GM18502 (cell line): ENCODE results near the gene PCDHGA1.
"Not testable (repeated sequence)": the region's sequence is repeated elsewhere in the genome, so short reads cannot be mapped to it uniquely, and the experiment has no call there.

Source experiments
- ATAC-seq: cut with Tn5 transposase; IDR thresholded peaks from one replicate; pipeline ENCODE4 v1.9.1; 2021; ENCODE audit warnings: mild to moderate bottlenecking; ENCODE audit not compliant: unreplicated experiment, poor library complexity

The PCDHGA1 gene

DNA sequence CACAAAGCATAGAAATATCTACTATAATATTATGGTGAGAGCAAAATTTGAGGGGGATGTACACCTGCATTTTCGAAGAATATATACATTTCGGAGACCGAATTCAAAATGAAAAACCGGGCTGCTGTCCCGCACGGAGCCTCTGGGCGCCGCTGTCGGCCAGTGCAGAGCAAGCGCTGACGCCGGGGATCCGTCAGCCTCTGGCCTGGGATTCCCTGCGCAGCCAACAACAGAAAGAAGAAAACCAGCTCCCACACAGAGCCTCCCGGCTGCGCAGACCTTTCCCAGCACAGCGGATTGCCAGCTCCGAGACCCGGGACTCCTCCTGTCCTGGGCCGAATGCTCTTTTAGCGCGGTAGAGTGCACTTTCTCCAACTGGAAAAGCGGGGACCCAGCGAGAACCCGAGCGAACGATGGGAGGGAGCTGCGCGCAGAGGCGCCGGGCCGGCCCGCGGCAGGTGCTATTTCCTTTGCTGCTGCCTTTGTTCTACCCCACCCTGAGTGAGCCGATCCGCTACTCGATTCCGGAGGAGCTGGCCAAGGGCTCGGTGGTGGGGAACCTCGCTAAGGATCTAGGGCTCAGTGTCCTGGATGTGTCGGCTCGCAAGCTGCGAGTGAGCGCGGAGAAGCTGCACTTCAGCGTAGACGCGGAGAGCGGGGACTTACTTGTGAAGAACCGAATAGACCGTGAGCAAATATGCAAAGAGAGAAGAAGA lies 77.6 kb downstream of the PCDHGA1 start, which contains the start of gene PCDHGB6:
Gene PCDHGB6, plus strand, starts transcription at position 232 of the 716 bp plus-strand sequence. Its CDS starts 182 bp downstream, at position 414.
- peak; percentile 86 for ATAC-seq

GRCh38 chr5:141409598-141410306 lies 79.4 kb downstream of the PCDHGA1 start:
- ATAC-seq, result no peak

- ATAC-seq, result no peak
These were observed 81.3 kb downstream of the PCDHGA1 start for GRCh38 chr5:141411575-141411974.

GRCh38 chr5:141412854-141413539 lies 82.7 kb downstream of the PCDHGA1 start, which contains the start of gene PCDHGA10:
TSS of gene PCDHGA10 (plus strand) at chr5:141412987. CDS start at chr5:141413176, 189 bp downstream.
- ATAC-seq, result peak; percentile 77

- peak; percentile 36 for ATAC-seq
These were observed 83.3 kb downstream of the PCDHGA1 start for GRCh38 chr5:141413540-141414069.

GRCh38 chr5:141414548-141415274 lies 84.4 kb downstream of the PCDHGA1 start:
- not testable (repeated sequence) for ATAC-seq

DNA sequence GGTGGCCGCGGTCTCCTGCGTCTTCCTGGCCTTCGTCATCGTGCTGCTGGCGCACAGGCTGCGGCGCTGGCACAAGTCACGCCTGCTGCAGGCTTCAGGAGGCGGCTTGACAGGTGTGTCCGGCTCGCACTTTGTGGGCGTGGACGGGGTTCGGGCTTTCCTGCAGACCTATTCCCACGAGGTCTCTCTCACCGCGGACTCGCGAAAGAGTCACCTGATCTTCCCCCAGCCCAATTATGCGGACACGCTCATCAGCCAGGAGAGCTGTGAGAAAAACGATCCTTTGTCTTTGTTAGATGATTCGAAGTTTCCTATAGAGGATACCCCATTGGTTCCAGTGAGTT lies 84.9 kb downstream of the PCDHGA1 start:
- ATAC-seq, result not testable (repeated sequence)

DNA sequence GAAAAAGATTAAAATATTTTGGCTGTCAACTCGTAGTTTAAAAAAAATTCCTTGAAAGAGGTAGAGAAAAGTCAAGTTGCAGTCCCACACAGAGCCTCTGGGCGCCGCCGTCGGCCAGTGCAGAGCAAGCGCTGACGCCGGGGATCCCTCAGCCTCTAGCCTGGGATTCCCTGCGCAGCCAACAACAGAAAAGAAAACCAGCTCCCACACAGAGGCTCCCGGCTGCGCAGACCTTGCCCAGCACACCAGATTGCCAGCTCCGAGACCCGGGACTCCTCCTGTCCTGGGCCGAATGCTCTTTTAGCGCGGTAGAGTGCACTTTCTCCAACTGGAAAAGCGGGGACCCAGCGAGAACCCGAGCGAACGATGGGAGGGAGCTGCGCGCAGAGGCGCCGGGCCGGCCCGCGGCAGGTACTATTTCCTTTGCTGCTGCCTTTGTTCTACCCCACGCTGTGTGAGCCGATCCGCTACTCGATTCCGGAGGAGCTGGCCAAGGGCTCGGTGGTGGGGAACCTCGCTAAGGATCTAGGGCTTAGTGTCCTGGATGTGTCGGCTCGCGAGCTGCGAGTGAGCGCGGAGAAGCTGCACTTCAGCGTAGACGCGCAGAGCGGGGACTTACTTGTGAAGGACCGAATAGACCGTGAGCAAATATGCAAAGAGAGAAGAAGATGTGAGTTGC lies 87.3 kb downstream of the PCDHGA1 start, which contains the start of gene PCDHGB7:
Gene PCDHGB7, plus strand, starts transcription at position 184 of the 679 bp plus-strand sequence. Its CDS starts 183 bp downstream, at position 367.
- ATAC-seq, result peak; percentile 73

DNA sequence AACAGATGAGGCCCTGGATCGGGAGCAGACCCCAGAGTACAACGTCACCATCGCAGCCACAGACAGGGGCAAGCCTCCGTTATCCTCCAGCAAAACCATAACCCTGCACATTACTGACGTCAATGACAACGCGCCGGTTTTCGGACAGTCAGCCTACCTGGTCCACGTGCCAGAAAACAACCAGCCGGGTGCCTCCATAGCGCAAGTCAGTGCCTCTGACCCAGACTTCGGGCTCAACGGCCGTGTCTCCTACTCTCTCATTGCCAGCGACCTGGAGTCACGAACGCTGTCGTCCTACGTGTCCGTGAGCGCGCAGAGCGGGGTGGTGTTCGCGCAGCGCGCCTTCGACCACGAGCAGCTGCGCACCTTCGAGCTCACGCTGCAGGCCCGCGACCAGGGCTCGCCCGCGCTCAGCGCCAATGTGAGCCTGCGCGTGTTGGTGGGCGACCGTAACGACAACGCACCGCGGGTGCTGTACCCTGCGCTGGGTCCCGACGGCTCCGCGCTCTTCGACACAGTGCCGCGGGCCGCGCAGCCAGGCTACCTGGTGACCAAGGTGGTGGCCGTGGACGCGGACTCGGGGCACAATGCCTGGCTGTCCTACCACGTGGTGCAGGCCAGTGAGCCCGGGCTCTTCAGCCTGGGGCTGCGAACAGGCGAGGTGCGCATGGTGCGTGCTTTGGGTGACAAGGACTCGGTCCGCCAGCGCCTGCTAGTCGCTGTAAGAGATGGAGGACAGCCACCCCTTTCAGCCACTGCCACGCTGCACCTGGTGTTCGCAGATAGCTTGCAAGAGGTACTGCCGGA lies 89.0 kb downstream of the PCDHGA1 start:
- ATAC-seq, result no peak

GRCh38 chr5:141420855-141421488 lies 90.7 kb downstream of the PCDHGA1 start, which contains the start of gene PCDHGA11:
TSS of gene PCDHGA11 (plus strand) at chr5:141421051. CDS start at chr5:141421228, 177 bp downstream.
- ATAC-seq, result peak; percentile 41

GRCh38 chr5:141421489-141421855 lies 91.2 kb downstream of the PCDHGA1 start:
- ATAC-seq, result no peak

- no peak for ATAC-seq
These were observed 92.5 kb downstream of the PCDHGA1 start for GRCh38 chr5:141422742-141423291.

GRCh38 chr5:141427783-141428426 lies 97.6 kb downstream of the PCDHGA1 start:
- no peak for ATAC-seq

DNA sequence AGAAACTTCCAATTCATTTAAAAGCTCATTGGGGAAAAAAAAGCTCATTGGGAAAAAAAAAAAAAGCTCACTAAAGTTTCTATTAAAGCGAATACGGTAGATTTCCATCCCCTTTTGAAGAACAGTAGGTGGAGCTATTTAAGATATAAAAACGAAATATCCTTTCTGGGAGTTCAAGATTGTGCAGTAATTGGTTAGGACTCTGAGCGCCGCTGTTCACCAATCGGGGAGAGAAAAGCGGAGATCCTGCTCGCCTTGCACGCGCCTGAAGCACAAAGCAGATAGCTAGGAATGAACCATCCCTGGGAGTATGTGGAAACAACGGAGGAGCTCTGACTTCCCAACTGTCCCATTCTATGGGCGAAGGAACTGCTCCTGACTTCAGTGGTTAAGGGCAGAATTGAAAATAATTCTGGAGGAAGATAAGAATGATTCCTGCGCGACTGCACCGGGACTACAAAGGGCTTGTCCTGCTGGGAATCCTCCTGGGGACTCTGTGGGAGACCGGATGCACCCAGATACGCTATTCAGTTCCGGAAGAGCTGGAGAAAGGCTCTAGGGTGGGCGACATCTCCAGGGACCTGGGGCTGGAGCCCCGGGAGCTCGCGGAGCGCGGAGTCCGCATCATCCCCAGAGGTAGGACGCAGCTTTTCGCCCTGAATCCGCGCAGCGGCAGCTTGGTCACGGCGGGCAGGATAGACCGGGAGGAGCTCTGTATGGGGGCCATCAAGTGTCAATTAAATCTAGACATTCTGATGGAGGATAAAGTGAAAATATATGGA lies 100.2 kb downstream of the PCDHGA1 start, which contains the start of gene PCDHGA12:
Gene PCDHGA12, plus strand, starts transcription at position 176 of the 782 bp plus-strand sequence. Its CDS starts 253 bp downstream, at position 429.
- ATAC-seq, result peak; percentile 91

GRCh38 chr5:141431286-141431685 lies 101.0 kb downstream of the PCDHGA1 start:
- peak; percentile 75 for ATAC-seq

- not testable (repeated sequence) for ATAC-seq
These were observed 102.0 kb downstream of the PCDHGA1 start for GRCh38 chr5:141432308-141432707.
